H7 (cell line): ENCODE measurements around the gene WDR11. TPM values are rescaled to one million over a fixed set of nuclear protein-coding genes. Genes with fewer than 3 reads are reported as not detected.

Experiments
- DNase-seq: peaks from one replicate; pipeline ENCODE4 v3.0.0; 2012
- H3K27me3 ChIP-seq: 2 replicates; pipeline ENCODE4 v1.6.0; 2011; ENCODE audit warnings: mild to moderate bottlenecking, low read length; ENCODE audit not compliant: control insufficient read depth, insufficient read depth
- H3K36me3 ChIP-seq: replicated peaks from 2 replicates; pipeline ENCODE4 v1.5.1; 2011; ENCODE audit warnings: low read length; ENCODE audit not compliant: control insufficient read depth, insufficient read depth
- H3K4me3 ChIP-seq: 2 replicates; pipeline ENCODE4 v1.5.1; 2011; ENCODE audit warnings: low read depth, mild to moderate bottlenecking, control low read depth, low read length, moderate library complexity; ENCODE audit not compliant: insufficient read depth
- total RNA-seq: library from RNA; depleted of rRNA; stranded (reverse); fragments of >200 nt; shearing (Covaris generic); gene quantifications from 2 replicates; pipeline ENCODE4 v1.2.3, GENCODE V29; 2014; rRNA removed

WDR11 gene
- 49.5 and 66.7 TPM in 2 replicates for total RNA-seq

- peak within 1 kb of the TSS; percentile 95 for H3K4me3 ChIP-seq
- peak; percentile 82 for DNase-seq
- H3K36me3 ChIP-seq, result 0 out of 2 replicates have a peak, but pooled peaks cover 2% of the 10 kb centered on the region
- no peaks in the 10 kb centered on the region for H3K27me3 ChIP-seq
Measured at GRCh38 chr10:120850911-120851865, at the start of gene WDR11. Gene WDR11 (plus strand): TSS chr10:120851362. CDS start chr10:120851421, 59 bp downstream.

GRCh38 chr10:120802935-120803334 lies 48.2 kb upstream of the WDR11 start:
- H3K27me3 ChIP-seq, result no peaks in the 10 kb centered on the region
- no peak for DNase-seq
- H3K36me3 ChIP-seq, result no peaks in the 10 kb centered on the region
- H3K4me3 ChIP-seq, result no peak overlapping the region

GRCh38 chr10:120803972-120804371 lies 47.2 kb upstream of the WDR11 start:
- Histone ChIP-seq H3K27me3 (no peaks in the 10 kb centered on the region), H3K4me3 (no peak overlapping the region), H3K36me3 (no peaks in the 10 kb centered on the region)
- no peak for DNase-seq

GRCh38 chr10:120805014-120805812 lies 45.9 kb upstream of the WDR11 start:
- H3K27me3 ChIP-seq, result no peaks in the 10 kb centered on the region
- H3K4me3 ChIP-seq, result no peak overlapping the region
- peak; percentile 32 for DNase-seq
- H3K36me3 ChIP-seq, result no peaks in the 10 kb centered on the region

- H3K36me3 ChIP-seq, result no peaks in the 10 kb centered on the region
- H3K27me3 ChIP-seq, result no peaks in the 10 kb centered on the region
- no peak for DNase-seq
- H3K4me3 ChIP-seq, result no peak overlapping the region
Measured at GRCh38 chr10:120806081-120806480, 45.1 kb upstream of the WDR11 start.

GRCh38 chr10:120810298-120810697 lies 40.9 kb upstream of the WDR11 start:
- no peak overlapping the region for H3K4me3 ChIP-seq
- no peak for DNase-seq
- no peaks in the 10 kb centered on the region for H3K27me3 ChIP-seq
- H3K36me3 ChIP-seq, result no peaks in the 10 kb centered on the region

- DNase-seq, result no peak
- H3K27me3 ChIP-seq, result no peaks in the 10 kb centered on the region
- no peak overlapping the region for H3K4me3 ChIP-seq
- no peaks in the 10 kb centered on the region for H3K36me3 ChIP-seq
Measured at GRCh38 chr10:120813085-120813484, 38.1 kb upstream of the WDR11 start.

GRCh38 chr10:120818301-120818700 lies 32.9 kb upstream of the WDR11 start:
- no peaks in the 10 kb centered on the region for H3K27me3 ChIP-seq

GRCh38 chr10:120819366-120819765 lies 31.8 kb upstream of the WDR11 start:
- DNase-seq, result no peak
- no peaks in the 10 kb centered on the region for H3K36me3 ChIP-seq
- no peaks in the 10 kb centered on the region for H3K27me3 ChIP-seq
- H3K4me3 ChIP-seq, result no peak overlapping the region

More at GRCh38 chr10:120818301-120818700, 32.9 kb upstream of the WDR11 start:
- DNase-seq, result peak; percentile 39
- no peaks in the 10 kb centered on the region for H3K36me3 ChIP-seq
- no peak overlapping the region for H3K4me3 ChIP-seq

- no peaks in the 10 kb centered on the region for H3K27me3 ChIP-seq
- no peaks in the 10 kb centered on the region for H3K36me3 ChIP-seq
- H3K4me3 ChIP-seq, result no peak overlapping the region
- DNase-seq, result no peak
Measured at GRCh38 chr10:120823266-120823665, 27.9 kb upstream of the WDR11 start.

GRCh38 chr10:120824881-120825309 lies 26.3 kb upstream of the WDR11 start:
- H3K4me3 ChIP-seq, result no peak overlapping the region
- no peaks in the 10 kb centered on the region for H3K27me3 ChIP-seq
- H3K36me3 ChIP-seq, result no peaks in the 10 kb centered on the region
- peak; percentile 64 for DNase-seq

- no peak overlapping the region for H3K4me3 ChIP-seq
- no peaks in the 10 kb centered on the region for H3K27me3 ChIP-seq
- H3K36me3 ChIP-seq, result no peaks in the 10 kb centered on the region
- DNase-seq, result no peak
Measured at GRCh38 chr10:120825878-120826769, 25.0 kb upstream of the WDR11 start.

- Histone ChIP-seq H3K4me3 (no peak overlapping the region), H3K27me3 (no peaks in the 10 kb centered on the region), H3K36me3 (no peaks in the 10 kb centered on the region)
- no peak for DNase-seq
Measured at GRCh38 chr10:120827251-120827875, 23.8 kb upstream of the WDR11 start.
